Stimulated activated CD8-positive, alpha-beta memory T cell treated with anti-CD3 and anti-CD28 coated beads, Interleukin-4, amount 100 ng/mL, for 1 hour (primary cell): Measurements from ENCODE around the gene CAMKK2.
A peak's percentile ranks its signal among the peaks of the same experiment; 100 is the strongest.
"Not testable (repeated sequence)": the region's sequence is repeated elsewhere in the genome, so short reads cannot be mapped to it uniquely, and the experiment has no call there.

Experiments used
- DNase-seq, 2 donors: peaks; one replicate each; pipeline ENCODE4 v3.0.0-alpha.2; 2020; ENCODE audit warnings: low read depth in 2 of 2, low spot score in 1 of 2

Gene CAMKK2

DNA sequence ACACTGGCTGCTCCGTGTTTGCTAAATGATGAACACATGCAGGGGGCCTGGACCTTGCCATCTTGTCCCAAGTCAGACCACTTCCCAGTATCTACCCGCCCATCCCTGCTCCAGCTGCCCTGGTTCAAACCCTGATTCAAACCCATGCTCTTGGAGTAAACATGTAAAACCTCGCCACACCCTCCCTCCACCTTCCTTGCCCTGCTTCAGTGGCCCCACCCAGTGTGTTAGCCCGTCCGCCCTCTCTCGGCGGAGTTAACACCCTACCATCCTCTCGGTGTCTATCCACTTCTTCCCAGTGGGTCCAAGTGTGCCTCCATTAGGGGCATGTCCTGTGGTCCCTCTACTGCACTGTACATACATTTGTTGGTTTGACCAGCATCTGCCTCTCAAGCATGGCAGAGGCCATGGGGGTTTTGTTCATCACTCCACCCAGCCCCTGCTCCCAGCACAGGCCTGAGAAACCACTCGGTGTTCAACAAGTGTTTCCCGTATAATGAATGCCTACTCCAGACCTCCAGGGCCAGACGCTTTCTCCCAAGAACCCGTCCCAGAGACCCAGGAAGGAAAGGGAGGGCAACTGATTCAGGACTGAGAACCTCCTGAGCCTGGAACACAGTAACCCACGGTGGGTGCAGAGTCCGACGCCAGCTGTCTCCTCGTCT, 49.5 kb downstream of the CAMKK2 start:
- no peak for DNase-seq

DNA sequence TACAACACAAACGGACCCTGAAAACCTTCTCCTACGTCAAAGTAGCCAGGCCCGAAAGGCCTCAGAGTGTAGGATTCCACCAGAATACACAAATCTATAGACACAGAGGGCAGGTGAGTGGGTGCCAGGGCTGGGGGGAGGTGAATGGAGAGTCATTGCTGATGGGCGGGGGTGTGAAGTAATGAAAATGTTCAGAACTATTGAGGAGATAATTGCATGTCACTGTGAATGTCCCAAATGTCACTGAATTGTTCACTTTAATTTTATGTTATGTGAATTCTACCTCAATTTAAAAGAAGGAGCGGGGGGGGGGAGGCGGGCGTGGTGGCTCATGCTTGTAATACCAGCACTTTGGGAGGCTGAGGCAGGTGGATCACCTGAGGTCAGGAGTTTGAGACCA, 50.6 kb downstream of the CAMKK2 start:
- no peak for DNase-seq

DNA sequence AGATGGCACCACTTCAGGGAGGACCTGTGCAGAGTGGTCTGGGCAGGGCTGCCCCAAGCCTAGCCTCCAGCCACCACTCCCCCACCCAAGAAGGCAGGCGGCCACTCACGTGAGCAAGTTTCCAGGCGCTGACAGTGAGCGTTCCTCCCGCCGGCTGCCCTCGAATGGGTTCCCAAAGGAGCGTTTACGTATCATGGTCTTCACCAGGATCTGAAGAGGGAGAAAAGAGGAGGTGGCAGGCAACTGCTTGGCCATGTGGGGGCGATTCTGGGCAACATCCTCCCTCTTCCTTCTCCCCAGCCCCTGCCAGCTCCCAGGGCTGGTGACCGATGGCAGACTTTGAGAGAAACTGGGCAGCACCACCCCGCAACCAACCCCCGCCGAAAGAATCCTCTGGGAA, 51.5 kb downstream of the CAMKK2 start:
- DNase-seq: no peak

DNA sequence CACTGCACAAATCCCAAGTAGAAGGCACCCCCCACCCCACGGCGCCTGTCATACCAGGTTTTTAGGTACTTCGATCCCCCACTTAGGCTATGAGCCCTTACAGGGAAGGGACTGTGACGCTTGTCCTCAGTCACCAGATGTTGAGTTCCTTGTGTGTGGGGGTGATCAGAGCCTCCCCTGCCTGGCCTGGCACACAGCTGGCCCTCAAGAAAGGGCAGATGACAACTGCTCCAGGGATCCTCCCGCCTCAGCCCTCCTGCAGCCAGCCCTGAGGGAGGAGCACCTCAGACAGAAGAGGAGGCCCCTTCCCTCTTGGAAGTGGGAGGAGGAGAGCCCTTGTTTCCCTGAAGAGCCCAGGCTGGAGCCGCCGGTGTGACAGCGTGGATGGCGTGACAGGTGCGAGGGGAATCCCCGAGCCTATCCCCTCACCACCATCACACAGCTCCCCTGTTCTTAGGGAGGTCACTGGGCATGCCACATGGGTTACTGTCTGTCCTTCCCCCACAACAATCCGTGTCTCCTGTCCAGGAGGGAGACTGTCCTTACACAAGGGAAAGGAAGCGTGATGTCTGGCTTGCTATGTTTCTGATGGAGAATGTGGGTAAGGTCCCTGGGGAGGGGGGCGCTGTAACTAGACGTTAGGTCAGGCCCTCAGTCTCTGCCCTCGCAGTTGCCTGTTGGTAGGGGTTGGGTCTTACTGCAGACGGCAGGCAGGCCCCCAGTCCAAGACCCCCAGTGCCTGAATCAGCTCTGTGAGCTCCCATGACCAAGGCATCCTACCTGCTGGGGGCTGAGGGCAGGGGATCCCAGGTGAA, 55.1 kb downstream of the CAMKK2 start:
- DNase-seq: no peak

- peak; percentile 76 to 86 for DNase-seq
Observed at GRCh38 chr12:121240484-121241101, 55.9 kb downstream of the CAMKK2 start.

- no peak for DNase-seq
Observed at GRCh38 chr12:121240062-121240420, 56.5 kb downstream of the CAMKK2 start.

DNA sequence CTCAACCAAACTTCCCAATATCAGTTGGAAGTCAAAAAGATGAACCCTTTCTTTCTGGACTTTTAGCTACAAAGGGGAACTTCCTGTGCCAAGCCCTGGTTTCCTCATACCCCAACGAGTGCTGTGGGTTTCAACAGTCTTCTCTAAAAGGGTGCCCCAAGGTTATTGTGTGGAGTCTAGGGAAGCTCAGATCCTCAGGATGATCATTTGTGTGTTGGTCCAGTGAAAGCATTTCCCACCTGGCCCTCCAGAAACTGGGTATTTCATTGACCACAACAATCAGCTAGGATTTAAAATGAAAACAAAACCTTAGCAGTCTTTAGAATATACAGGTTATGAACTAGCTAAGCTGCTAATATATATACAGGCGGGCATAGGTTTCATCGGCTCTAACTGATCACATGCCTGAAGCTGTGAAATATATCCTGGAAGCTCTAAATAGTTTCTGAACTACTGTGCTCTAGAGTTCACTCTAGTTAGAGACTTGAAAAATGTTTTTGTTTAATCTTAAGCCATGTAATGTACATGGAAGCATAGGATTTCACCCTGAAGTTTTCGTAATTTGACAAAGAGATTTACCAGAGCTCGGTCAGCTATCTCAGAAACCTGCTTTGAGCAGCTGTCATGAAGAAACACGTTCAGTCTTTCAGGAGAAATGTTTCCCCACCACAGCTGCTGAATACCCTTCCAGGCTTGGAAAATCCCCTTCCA, 57.0 kb downstream of the CAMKK2 start:
- DNase-seq: no peak

GRCh38 chr12:121238604-121239350, 57.7 kb downstream of the CAMKK2 start:
- DNase-seq: no peak

DNA sequence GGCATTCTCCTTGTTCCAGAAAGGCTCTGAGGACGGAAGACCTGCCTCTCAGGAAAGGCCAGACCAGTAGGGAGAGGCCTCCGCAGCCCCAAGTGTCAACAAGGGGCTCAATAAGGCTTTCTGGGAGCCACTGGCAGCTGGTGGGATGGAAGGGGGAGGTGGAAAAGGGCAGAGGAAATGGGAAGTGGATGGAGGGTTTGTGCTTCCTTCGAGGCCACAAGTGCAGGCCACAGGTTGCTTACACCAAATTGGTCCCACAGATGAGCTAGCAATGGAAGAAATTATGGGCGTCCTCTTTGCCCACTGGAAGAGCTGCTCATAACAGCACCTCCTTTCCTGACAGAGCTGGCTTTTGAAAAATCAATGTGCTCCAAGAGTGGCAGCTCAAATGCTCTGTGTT, 58.4 kb downstream of the CAMKK2 start:
- no peak for DNase-seq

DNA sequence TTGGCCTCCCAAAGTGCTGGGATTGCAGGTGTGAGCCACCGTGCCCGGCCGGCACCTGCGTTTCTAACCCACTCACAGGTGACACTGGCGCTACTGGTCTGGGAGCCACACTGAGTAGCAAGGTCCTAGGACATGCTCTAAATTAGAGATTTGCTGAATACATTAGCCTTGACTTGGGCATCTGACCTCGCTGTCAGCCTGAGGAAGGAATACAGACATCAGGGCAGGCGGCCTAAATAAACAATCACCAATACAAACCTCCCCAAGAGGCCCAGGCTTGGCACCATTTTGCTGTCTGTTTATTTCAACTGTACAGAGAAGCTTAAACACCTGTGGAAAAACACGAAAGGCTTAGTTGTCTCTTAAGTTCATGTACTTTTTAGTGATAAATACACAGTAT, 59.1 kb downstream of the CAMKK2 start:
- no peak for DNase-seq

GRCh38 chr12:121236776-121237175, 59.7 kb downstream of the CAMKK2 start:
- DNase-seq: no peak

DNA sequence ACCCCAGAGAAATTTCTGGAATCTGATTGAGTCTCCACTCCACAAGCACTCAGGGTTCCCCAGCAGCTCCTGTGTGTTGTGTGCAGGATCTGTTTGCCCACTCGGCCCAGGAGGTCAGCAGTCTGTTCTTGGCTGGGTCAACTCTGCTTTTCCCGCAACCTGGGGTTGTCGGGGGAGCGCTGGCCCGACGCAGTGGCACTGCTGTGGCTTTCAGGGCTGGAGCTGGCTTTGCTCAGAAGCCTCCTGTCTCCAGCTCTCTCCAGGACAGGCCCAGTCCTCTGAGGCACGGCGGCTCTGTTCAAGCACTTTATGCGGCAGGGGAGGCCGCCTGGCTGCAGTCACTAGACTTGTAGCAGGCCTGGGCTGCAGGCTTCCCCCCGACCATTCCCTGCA, 62.9 kb downstream of the CAMKK2 start:
- no peak for DNase-seq

DNA sequence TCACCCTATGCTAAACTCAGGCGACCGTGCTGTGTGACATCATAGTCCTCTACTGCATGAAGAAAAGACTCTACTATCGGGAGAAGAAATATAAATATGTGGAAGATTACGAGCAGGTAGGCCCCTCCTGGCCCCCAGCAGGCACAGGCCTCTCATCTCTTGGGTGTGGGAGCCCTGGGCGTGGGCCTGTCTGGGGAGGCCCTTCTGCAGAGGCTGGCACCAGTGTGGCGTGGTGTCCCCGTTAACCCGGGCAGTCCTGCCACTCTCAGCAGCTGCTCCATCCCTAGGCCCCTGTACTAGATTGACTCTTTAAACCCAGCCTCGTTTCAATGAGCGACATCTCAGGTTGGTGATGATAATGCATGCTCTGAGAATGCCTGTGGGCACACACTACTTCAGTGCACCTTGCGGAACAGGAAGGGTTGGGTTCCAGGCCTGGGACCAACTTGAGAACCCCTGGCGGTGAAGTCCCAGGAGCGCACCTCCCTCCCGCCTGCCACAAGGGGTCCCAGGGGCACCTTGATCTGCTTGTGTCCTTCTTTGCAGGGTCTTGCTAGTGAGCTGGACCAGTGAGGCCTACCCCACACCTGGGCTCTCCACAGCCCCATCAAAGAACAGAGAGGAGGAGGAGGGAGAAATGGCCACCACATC, 63.4 kb downstream of the CAMKK2 start:
- no peak for DNase-seq

DNA sequence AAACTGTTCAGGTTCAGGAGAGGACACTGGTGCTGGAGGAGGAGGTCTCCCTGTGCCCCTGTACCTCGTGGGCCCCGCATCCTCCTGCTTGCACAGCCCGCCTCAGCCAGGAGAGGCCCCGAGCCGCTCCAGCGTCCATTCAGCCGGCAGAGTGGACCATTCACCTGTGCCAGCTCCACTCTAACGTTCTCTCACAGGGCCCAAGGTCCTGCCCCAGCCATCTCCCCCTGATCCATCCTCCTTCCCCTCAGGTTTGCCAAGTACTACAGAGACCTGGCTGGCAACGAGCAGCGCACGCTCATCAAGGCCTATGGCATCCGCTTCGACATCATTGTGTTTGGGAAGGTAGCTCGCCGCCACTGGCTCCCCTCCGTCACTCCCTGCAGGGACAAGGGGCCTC, 64.3 kb downstream of the CAMKK2 start:
- DNase-seq: no peak

DNA sequence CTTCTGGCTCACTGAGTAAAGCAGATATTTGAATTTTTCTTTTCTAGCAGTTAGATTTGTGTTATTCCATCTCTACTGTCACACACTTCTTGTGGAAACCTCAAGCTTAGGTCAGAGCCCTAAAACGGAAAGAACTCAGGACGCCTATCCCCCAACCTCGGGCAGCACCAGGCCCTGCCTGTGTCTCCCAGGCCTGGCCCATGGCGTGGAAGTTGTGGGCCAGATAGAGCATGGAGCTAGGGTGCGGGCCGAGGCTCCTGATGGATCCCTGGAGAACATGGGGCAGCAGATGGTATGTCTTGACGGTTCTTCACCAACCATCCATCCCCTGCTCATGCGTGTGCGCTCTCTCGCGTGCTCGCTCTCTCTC, 66.0 kb downstream of the CAMKK2 start:
- DNase-seq: no peak

GRCh38 chr12:121229826-121230537, 66.5 kb downstream of the CAMKK2 start:
- peak; percentile 18 to 27 for DNase-seq

- DNase-seq: no peak
Observed at GRCh38 chr12:121228919-121229665, 67.4 kb downstream of the CAMKK2 start.

DNA sequence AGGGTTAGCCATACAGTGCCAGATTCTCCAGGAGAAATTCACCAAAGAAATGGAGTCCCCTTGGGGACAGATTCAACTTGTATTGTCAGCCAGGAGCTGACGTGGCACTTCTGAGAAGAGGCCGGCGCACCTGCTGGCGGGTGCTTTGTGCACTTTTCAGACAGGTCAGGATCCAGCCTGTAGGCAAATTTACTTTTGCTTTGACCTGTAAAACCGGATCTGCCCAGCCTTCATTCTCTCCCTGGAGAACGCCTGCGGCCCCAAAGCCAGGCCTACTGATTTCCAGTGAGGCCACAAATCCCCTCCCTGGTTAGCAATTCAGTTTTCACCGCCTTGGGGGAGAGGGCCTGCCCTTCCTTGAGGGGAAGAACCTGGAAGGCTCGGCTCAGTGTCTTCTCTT, 69.2 kb downstream of the CAMKK2 start:
- DNase-seq: no peak

DNA sequence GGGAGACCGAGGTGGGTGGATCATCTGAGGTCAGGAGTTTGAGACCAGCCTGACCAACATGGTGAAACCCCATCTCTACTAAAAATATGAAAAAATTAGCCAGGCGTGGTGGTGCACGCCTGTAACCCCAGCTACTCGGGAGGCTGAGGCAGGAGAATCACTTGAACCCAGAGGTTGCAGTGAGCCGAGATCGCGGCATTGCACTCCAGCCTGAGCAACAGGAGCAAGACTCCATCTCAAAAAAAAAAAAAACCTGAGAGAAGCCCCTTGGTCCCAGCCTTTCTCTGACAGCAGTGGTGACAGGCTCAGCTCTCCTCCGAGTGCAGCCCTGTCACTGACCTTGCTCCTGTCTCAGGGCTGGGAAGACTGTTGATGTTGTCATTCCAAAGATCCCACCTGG, 69.6 kb downstream of the CAMKK2 start:
- DNase-seq: not testable (repeated sequence)
